CD14-positive monocyte (primary cell): Measurements from ENCODE around the gene CARMIL1. TPM values are rescaled to one million over a fixed set of nuclear protein-coding genes. Genes with fewer than 3 reads are reported as not detected.

Source experiments
- DNase-seq, 3 donors: peaks; one replicate each; pipeline ENCODE4 v3.0.0-alpha.2; 2011 to 2022
- H2AFZ ChIP-seq: 2 replicates; pipeline ENCODE4 v1.6.0; 2012; ENCODE audit warnings: mild to moderate bottlenecking, low read depth, low read length, inconsistent platforms; ENCODE audit not compliant: insufficient read depth, poor library complexity, severe bottlenecking
- H3K27ac ChIP-seq, 2 donors: 1 replicate in 1 of 2; 2 replicates in 1 of 2; pipeline ENCODE4 v1.5.1; 2012 to 2013; ENCODE audit warnings: low read length in 2 of 2, control low read depth in 1 of 2, inconsistent platforms in 1 of 2, low read depth in 1 of 2, mild to moderate bottlenecking in 1 of 2
- H3K27me3 ChIP-seq, 2 donors: one replicate each; pipeline versions ENCODE4 v1.6.0 to v1.6.1; 2011 to 2013; ENCODE audit warnings: low read length in 2 of 2; ENCODE audit not compliant: control insufficient read depth in 2 of 2, insufficient read depth in 2 of 2
- H3K36me3 ChIP-seq, 2 donors: replicated peaks in 1 of 2; 1 replicate in 1 of 2; 2 replicates in 1 of 2; pipeline versions ENCODE4 v1.5.1 to v1.6.1; 2012 to 2013; ENCODE audit warnings: low read length in 2 of 2, control low read depth in 1 of 2, inconsistent platforms in 1 of 2, mild to moderate bottlenecking in 1 of 2; ENCODE audit not compliant: insufficient read depth in 2 of 2, control insufficient read depth in 1 of 2
- H3K4me1 ChIP-seq, 2 donors: 1 replicate in 1 of 2; 2 replicates in 1 of 2; pipeline versions ENCODE4 v1.5.1 to v1.6.1; 2012 to 2013; ENCODE audit warnings: low read length in 2 of 2, control low read depth in 1 of 2, inconsistent platforms in 1 of 2, mild to moderate bottlenecking in 1 of 2, moderate library complexity in 1 of 2; ENCODE audit not compliant: insufficient read depth in 2 of 2, control insufficient read depth in 1 of 2
- H3K4me2 ChIP-seq: replicated peaks from 2 replicates; pipeline ENCODE3; 2012; ENCODE audit warnings: low read length, moderate library complexity, mild to moderate bottlenecking; ENCODE audit not compliant: poor library complexity, severe bottlenecking; ENCODE audit errors: extremely low read depth
- H3K4me3 ChIP-seq, 3 experiments: fragments of 200-600 bp in 1 of 3; sonication (generic) in 1 of 3; replicated peaks in 1 of 3; 1 replicate in 2 of 3; 2 replicates in 1 of 3; pipeline ENCODE4 v1.5.1; 2011 to 2013; ENCODE audit warnings: low read length in 3 of 3, mild to moderate bottlenecking in 3 of 3, control low read depth in 2 of 3, low read depth in 2 of 3, inconsistent platforms in 1 of 3, moderate library complexity in 1 of 3
- H3K79me2 ChIP-seq: 2 replicates; pipeline ENCODE4 v1.6.0; 2012; ENCODE audit warnings: mild to moderate bottlenecking, control low read depth, inconsistent platforms, low read length, moderate library complexity; ENCODE audit not compliant: insufficient read depth
- H3K9ac ChIP-seq: 2 replicates; pipeline ENCODE4 v1.6.0; 2017; ENCODE audit warnings: low read length, mild to moderate bottlenecking; ENCODE audit not compliant: insufficient read depth, poor library complexity, severe bottlenecking
- H3K9me3 ChIP-seq, 2 donors: replicated peaks in 1 of 2; 1 replicate in 1 of 2; 2 replicates in 1 of 2; pipeline versions ENCODE4 v1.5.1 to v1.6.1; 2012 to 2013; ENCODE audit warnings: low read length in 2 of 2, control low read depth in 1 of 2; ENCODE audit not compliant: control insufficient read depth in 1 of 2, insufficient read depth in 1 of 2
- H4K20me1 ChIP-seq: 2 replicates; pipeline ENCODE4 v1.6.0; 2012; ENCODE audit warnings: mild to moderate bottlenecking, low read length, control low read depth, moderate library complexity; ENCODE audit not compliant: insufficient read depth
- H3K27ac Mint-ChIP-seq, 7 donors: one replicate each; pipeline ENCODE4 v1.8.0; 2020; ENCODE audit warnings: mild to moderate bottlenecking in 7 of 7, mixed read lengths in 7 of 7, moderate library complexity in 6 of 7, inconsistent platforms in 2 of 7
- H3K27me3 Mint-ChIP-seq, 3 donors: one replicate each; pipeline ENCODE4 v1.8.0; 2021 to 2022; ENCODE audit warnings: low read depth in 3 of 3, mild to moderate bottlenecking in 3 of 3, mixed read lengths in 3 of 3, moderate library complexity in 3 of 3, inconsistent platforms in 1 of 3
- H3K36me3 Mint-ChIP-seq, 2 donors: one replicate each; pipeline ENCODE4 v1.8.0; 2020; ENCODE audit warnings: mixed read lengths in 2 of 2, inconsistent platforms in 1 of 2, mild to moderate bottlenecking in 1 of 2
- H3K4me1 Mint-ChIP-seq: one replicate; pipeline ENCODE4 v1.8.0; 2020; ENCODE audit warnings: mild to moderate bottlenecking, mixed read lengths
- H3K4me3 Mint-ChIP-seq, 2 donors: one replicate each; pipeline ENCODE4 v1.8.0; 2020; ENCODE audit warnings: mild to moderate bottlenecking in 2 of 2, mixed read lengths in 2 of 2, moderate library complexity in 1 of 2
- H3K9me3 Mint-ChIP-seq, 7 donors: one replicate each; pipeline ENCODE4 v1.8.0; 2020 to 2022; ENCODE audit warnings: mixed read lengths in 7 of 7, mild to moderate bottlenecking in 6 of 7, moderate library complexity in 6 of 7, inconsistent platforms in 2 of 7
- CTCF ChIP-seq: fragments of 200-600 bp; IDR thresholded peaks from one replicate; pipeline ENCODE4 v1.8.0; 2022; ENCODE audit warnings: antibody characterized with exemption, mild to moderate bottlenecking
- WGBS: methylation state at CpG from one replicate; pipeline ENCODE4 v1.1.5; 2013; ENCODE audit warnings: missing lambda C conversion rate; ENCODE audit not compliant: insufficient coverage; 5-methylcytosine and 5-hydroxymethylcytosine counted together
- intact Hi-C, 2 donors: fragments of 100-400 bp; cut with micrococcal nuclease; formaldehyde crosslinking; loops; one replicate each; pipeline versions ENCODE4 v1.15.0 to v1.15.1; 2023
- polyA plus RNA-seq, 3 donors: library from polyadenylated mRNA; depleted of rRNA in 1 of 3; unstranded in 2 of 3; stranded (reverse) in 1 of 3; fragments of 300-500 nt in 2 of 3; fragments of >200 nt in 1 of 3; fragmentation: Illumina TruSeq in 2 of 3; gene quantifications; 1 replicate in 2 of 3; 2 replicates in 1 of 3; pipeline ENCODE4 v1.2.3, GENCODE V29; 2012 to 2021

Gene CARMIL1
- polyA plus RNA-seq, 3 donors = 0.30 to 0.49 (median 0.41) TPM

GRCh38 chr6:25397406-25397805 is 118.2 kb downstream of the CARMIL1 start:
- Mint-ChIP-seq H3K4me3 (no peak overlapping the region), H3K4me1 (no peaks in the 10 kb centered on the region), H3K36me3 (peaks cover 0 to 20% of the 10 kb centered on the region in 2 donors), H3K9me3 (no peaks in the 10 kb centered on the region), H3K27me3 (no peaks in the 10 kb centered on the region), H3K27ac (no peak overlapping the region)
- Histone ChIP-seq H3K27me3 (no peaks in the 10 kb centered on the region), H3K4me1 (no peaks in the 10 kb centered on the region), H3K4me2 (no peak overlapping the region), H3K27ac (no peak overlapping the region), H3K36me3 (peaks cover 5 to 7% of the 10 kb centered on the region in 2 donors), H3K9ac (no peak overlapping the region), H2AFZ (no peak overlapping the region), H3K79me2 (no peaks in the 10 kb centered on the region), H4K20me1 (no peaks in the 10 kb centered on the region), H3K9me3 (no peaks in the 10 kb centered on the region), H3K4me3 (no peak overlapping the region)
- DNase-seq = no peak
- no CpG with 5 or more reads among the region's 2 CpGs for WGBS
- TF ChIP-seq CTCF = no peak
- intact Hi-C loops = no loop called here

- peaks cover 0 to 14% of the 10 kb centered on the region in 2 donors for H3K36me3 Mint-ChIP-seq
- no peak overlapping the region for H3K4me2 ChIP-seq
- no peak overlapping the region for H2AFZ ChIP-seq
- H3K27me3 Mint-ChIP-seq = no peaks in the 10 kb centered on the region
- peaks cover 5% of the 10 kb centered on the region for H4K20me1 ChIP-seq
- no peaks in the 10 kb centered on the region for H3K36me3 ChIP-seq
- H3K4me1 Mint-ChIP-seq = no peaks in the 10 kb centered on the region
- TF ChIP-seq CTCF = no peak
- no peaks in the 10 kb centered on the region for H3K79me2 ChIP-seq
- no peak overlapping the region for H3K27ac ChIP-seq
- WGBS = 80% methylated on average over 1 of the region's 5 CpGs
- H3K9me3 ChIP-seq = no peaks in the 10 kb centered on the region
- H3K4me3 Mint-ChIP-seq = no peak overlapping the region
- H3K9me3 Mint-ChIP-seq = no peaks in the 10 kb centered on the region
- no peak for DNase-seq
- no peaks in the 10 kb centered on the region for H3K27me3 ChIP-seq
- H3K9ac ChIP-seq = no peak overlapping the region
- intact Hi-C loops = loop anchor here in 1 of 2 donors (10.0 kb wide), 1 partner anchor 75 kb away; no protein-coding TSS in a partner anchor
- peaks cover 14 to 17% of the 10 kb centered on the region in 2 donors for H3K4me1 ChIP-seq
- H3K4me3 ChIP-seq = no peak overlapping the region
- no peak overlapping the region for H3K27ac Mint-ChIP-seq
Observed at GRCh38 chr6:25399885-25400284, 120.7 kb downstream of the CARMIL1 start.
